HG02852 (cell line): ENCODE results near the gene GTF2E1.
"Not testable (repeated sequence)": the region's sequence is repeated elsewhere in the genome, so short reads cannot be mapped to it uniquely, and the experiment has no call there.

ENCODE experiments used
- ATAC-seq: cut with Tn5 transposase; IDR thresholded peaks from one replicate; pipeline ENCODE4 v1.9.1; 2021; ENCODE audit warnings: mild to moderate bottlenecking, moderate library complexity; ENCODE audit not compliant: unreplicated experiment

The GTF2E1 gene

GRCh38 chr3:120742198-120742848 is at the start of gene GTF2E1, which contains the start of gene RABL3:
GTF2E1 (plus strand) TSS chr3:120742744; CDS start chr3:120750553, 7,809 bp downstream.
RABL3 (minus strand) TSS chr3:120742516; CDS start chr3:120742507, 9 bp downstream.
- peak; percentile 99 for ATAC-seq

- ATAC-seq: no peak
Measured at GRCh38 chr3:120693439-120694171, 48.9 kb upstream of the GTF2E1 start.

GRCh38 chr3:120699333-120699732 is 43.2 kb upstream of the GTF2E1 start:
- no peak for ATAC-seq

GRCh38 chr3:120705884-120706582 is 36.5 kb upstream of the GTF2E1 start:
- no peak for ATAC-seq

- ATAC-seq: no peak
Measured at GRCh38 chr3:120706950-120707349, 35.6 kb upstream of the GTF2E1 start.

- ATAC-seq: peak; percentile 77
Measured at GRCh38 chr3:120708408-120708807, 34.1 kb upstream of the GTF2E1 start.

- no peak for ATAC-seq
Measured at GRCh38 chr3:120710369-120710768, 32.2 kb upstream of the GTF2E1 start.

GRCh38 chr3:120713262-120713661 is 29.3 kb upstream of the GTF2E1 start:
- no peak for ATAC-seq

- ATAC-seq: not testable (repeated sequence)
Measured at GRCh38 chr3:120719167-120719834, 23.2 kb upstream of the GTF2E1 start.

GRCh38 chr3:120726791-120727190 is 15.8 kb upstream of the GTF2E1 start:
- ATAC-seq: no peak

- ATAC-seq: no peak
Measured at GRCh38 chr3:120730576-120731542, 11.7 kb upstream of the GTF2E1 start.

- not testable (repeated sequence) for ATAC-seq
Measured at GRCh38 chr3:120738006-120738405, 4.5 kb upstream of the GTF2E1 start.

GRCh38 chr3:120741320-120741719 is 1.2 kb upstream of the GTF2E1 start:
- ATAC-seq: no peak

GRCh38 chr3:120741837-120742197 is 727 bp upstream of the GTF2E1 start:
- ATAC-seq: peak; percentile 20

- ATAC-seq: peak; percentile 20
Measured at GRCh38 chr3:120742849-120743365, 363 bp downstream of the GTF2E1 start.

- ATAC-seq: no peak
Measured at GRCh38 chr3:120743556-120744195, 1.1 kb downstream of the GTF2E1 start.

- ATAC-seq: no peak
Measured at GRCh38 chr3:120745466-120745865, 2.9 kb downstream of the GTF2E1 start.

GRCh38 chr3:120749843-120750242 is 7.3 kb downstream of the GTF2E1 start:
- ATAC-seq: no peak

GRCh38 chr3:120752230-120752629 is 9.7 kb downstream of the GTF2E1 start:
- ATAC-seq: no peak
